HG03558 (cell line): Measurements from ENCODE around the gene CES5A.
"Not testable (repeated sequence)": the region's sequence is repeated elsewhere in the genome, so short reads cannot be mapped to it uniquely, and the experiment has no call there.

Experiments used
- ATAC-seq: cut with Tn5 transposase; IDR thresholded peaks from one replicate; pipeline ENCODE4 v1.9.1; 2021; ENCODE audit warnings: moderate number of reproducible peaks; ENCODE audit not compliant: unreplicated experiment; ENCODE audit errors: extremely low read depth

Gene CES5A

DNA sequence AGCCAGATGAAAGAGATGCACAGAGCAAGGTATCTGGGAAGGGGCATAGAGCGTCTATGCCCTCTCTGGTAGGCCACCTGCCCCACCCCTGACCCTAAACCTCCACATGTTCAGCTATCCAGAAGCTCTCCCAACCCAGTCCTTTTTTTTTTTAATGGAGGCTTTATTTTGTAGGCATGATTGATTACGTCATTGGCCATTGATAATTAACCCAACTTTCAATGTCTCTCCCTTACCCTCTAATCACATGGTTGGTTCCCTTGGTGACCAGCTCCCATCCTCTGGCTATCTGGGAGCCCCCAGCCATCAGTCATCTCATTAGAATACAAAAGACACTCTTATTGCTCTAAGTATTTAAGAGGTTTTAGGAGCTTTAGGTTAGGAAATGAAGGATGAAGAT lies 14.3 kb upstream of the CES5A start:
- no peak for ATAC-seq

DNA sequence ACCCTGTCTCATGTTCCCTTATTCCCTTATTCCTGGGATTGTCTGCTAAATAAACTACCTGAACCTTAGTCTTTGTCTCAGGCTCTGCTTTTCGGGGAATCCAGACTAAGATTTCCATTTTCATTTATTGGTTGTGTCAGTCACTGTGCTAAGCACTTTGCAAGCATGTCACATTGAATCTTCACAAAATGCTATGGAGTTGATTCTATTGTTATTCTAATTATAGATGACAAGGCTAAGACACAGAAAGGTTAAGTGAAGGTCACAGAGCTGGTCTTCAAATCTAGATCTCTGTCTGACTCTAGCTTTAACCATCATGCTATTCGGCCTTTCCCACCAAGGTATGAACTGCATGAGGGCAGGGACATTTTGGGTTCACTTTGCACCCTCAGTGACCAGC lies 13.4 kb upstream of the CES5A start:
- no peak for ATAC-seq

DNA sequence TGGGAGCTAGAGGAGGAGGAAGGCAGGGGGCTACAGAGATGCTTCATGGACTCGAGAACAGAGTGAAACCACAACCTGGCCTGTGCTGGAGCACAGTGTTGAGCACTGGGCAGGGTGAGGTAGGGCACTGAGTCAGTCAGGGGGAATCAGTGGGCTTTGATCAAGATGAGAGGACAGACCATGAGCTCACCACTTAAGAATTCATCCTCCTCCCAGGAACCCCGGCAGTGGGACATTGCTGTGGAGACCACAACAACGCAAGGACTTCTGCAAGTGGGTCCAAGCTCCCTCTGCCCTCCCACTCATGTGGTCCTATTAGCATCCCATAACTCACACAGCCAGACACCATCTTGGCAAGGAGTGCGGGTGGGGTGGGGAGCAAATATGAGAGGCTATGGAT lies 1.7 kb upstream of the CES5A start:
- no peak for ATAC-seq

GRCh38 chr16:55873122-55873521 lies 2.1 kb downstream of the CES5A start:
- ATAC-seq, result no peak

DNA sequence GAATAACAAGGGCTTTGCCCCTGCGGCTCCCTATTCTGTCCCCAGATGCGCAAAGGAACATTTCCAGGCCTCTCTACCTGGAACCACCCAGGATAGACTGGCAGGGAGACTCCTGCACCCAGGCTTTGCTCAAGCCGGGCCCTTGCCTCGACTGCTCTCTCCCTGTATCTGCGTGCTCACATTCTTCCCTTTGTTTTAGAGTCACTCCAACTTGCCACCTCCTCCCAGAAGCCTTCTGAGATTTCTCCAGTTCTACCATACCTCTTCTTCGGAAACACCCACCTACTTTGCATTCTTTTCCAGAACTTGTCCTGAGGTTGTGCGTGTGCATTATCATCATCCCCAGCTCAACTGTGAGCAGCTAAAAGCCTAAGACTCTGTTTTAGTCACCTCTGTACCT lies 3.0 kb downstream of the CES5A start:
- no peak for ATAC-seq

DNA sequence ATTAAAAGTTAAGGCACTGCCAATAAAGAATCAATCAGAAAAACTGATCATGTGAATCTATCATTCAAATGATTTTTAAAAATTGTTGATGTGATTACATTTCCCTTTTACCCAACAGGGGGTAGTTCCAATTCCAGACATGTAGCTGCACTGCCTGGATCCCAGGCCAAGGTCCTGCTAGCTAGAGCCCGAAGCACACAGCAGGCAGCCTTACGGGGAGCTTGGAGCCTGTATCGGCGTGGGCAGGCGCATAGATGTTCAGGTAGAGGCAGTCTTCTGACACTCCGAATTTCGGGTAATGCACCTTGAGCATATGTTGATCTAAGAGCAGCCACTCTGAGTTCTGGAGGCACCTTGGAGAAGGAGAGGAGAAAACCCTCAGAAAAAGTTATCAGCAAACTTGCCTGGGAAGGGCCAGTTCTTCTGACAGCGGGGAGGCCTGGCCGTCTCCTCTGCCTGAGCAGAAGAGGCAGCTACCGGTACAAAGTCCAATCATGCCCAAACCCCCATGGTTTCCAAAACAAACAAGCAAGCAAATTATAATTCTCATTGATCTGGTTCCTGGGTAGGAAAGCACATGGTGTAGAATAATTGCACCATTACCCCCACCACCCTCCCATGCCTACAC lies 3.6 kb downstream of the CES5A start:
- ATAC-seq, result no peak

GRCh38 chr16:55868980-55869379 lies 6.2 kb downstream of the CES5A start:
- no peak for ATAC-seq

- ATAC-seq, result no peak
These were observed 7.0 kb downstream of the CES5A start for GRCh38 chr16:55868137-55868536.

DNA sequence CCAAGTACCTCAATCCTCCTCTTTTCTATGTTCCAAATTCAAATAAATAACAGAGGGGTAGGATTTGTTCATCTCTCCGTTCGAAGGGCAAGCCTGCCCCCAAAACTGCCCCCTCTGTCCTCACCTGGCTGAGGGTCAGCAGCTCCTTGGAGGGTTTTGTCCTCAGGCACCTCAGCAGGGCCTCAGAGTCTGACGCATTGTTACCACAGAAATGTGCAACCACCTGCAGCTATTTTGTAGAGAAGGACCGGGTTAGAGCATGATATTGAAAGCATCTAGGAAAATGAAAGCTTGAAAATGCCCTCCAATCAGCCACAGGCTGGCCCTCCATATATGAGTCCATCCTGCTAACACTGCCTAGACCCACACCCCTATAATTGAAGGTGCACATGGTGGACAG lies 13.9 kb downstream of the CES5A start:
- ATAC-seq, result no peak

DNA sequence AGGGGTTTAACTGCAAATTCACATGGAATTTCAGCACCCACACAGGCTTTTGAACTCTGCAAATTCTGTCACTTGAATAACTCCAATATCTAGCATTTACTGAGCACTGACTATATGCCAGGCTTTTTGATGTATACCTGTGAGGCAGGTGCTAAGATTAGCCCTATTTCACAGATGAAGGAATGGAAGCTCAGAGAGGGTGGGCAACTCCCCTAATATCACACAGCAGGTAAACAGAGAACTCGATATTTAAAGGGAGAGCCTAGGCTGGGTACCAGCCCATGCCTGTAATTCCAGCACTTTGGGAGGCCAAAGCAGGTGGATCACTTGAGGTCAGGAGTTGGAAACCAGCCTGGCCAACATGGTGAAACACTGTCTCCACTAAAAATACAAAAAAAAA lies 17.5 kb downstream of the CES5A start:
- not testable (repeated sequence) for ATAC-seq

DNA sequence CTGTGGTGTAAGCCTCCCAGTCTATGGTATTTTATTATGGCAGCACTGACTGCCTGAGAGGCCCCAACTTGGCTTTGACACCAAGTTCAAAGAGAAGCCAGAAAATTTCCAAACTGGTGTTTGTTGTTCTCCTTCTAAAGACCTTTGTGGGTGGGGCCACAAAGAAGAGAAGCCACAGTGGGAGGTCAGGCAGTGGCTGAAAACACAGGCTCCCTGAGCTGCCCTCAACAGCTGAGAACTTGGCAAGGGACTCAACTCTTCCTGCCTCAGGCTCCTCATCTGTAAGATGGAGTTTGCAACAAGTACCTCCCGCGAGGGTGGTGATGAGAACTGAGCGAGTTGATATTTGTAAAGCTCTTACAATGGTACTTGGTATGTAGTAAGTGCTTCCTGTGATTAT lies 18.2 kb downstream of the CES5A start:
- no peak for ATAC-seq

- ATAC-seq, result no peak
These were observed 22.1 kb downstream of the CES5A start for GRCh38 chr16:55853114-55853513.

GRCh38 chr16:55849536-55849935 lies 25.6 kb downstream of the CES5A start:
- no peak for ATAC-seq

DNA sequence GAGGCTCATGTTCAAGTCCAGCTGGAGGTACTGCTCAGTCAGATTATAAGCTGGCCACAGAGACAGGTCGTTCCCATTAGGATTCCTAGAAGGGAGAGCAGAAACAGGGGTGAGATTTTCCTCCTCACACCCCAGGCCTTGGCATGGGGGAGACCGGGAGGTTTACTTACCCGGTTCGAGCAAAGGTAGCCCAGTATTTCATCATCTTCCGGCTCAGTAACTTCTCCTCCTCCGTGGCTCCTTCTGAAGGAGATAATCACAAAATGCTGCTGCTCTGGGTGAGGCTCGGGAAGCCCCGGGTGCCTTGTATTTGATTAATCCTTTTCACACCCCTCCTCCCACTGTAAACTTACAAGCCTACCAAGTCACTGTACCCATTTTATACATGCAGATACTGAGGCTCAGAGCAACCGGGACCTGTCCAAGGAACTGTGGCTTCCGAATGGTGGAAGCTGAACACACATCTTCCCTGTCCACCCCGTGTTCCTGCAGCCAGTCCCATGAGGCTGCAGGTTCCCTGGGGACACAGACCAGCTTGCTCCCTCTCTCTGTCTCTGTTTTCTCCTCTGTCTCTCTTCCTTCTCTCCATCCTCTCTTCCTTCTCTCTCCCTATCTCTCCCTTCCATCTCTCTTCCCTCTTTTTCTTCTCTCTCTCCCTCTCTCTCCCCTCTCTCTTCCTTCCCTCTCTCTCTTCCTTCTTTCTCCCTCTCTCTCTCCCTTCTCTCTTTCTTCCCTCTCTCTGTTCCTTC lies 28.4 kb downstream of the CES5A start:
- ATAC-seq, result no peak

GRCh38 chr16:55843105-55843395 lies 32.1 kb downstream of the CES5A start:
- ATAC-seq, result no peak

GRCh38 chr16:55842369-55843104 lies 32.6 kb downstream of the CES5A start:
- no peak for ATAC-seq

- ATAC-seq, result no peak
These were observed 36.1 kb downstream of the CES5A start for GRCh38 chr16:55839115-55839514.

- no peak for ATAC-seq
These were observed 39.0 kb downstream of the CES5A start for GRCh38 chr16:55836158-55836611.

- no peak for ATAC-seq
These were observed 39.6 kb downstream of the CES5A start for GRCh38 chr16:55835581-55835980.

DNA sequence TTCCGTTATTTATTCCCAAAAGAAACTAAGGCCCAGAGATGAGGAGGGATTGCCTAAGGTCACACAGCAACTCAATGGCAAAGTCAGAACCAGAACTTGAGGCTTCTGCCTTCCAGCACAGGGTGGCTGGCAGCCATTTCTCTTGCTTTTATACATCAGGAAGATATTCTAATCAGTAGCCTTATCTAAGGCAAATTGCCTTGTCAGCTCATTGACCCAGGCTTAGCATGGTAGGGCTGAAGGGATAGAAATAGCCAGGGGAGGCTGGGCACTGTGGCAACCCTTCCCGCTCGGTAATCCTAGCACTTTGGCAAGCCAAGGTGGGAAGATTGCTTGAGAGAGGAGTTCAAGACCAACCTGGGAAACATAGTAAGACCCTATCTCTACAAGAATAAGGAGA lies 40.0 kb downstream of the CES5A start:
- ATAC-seq, result not testable (repeated sequence)

DNA sequence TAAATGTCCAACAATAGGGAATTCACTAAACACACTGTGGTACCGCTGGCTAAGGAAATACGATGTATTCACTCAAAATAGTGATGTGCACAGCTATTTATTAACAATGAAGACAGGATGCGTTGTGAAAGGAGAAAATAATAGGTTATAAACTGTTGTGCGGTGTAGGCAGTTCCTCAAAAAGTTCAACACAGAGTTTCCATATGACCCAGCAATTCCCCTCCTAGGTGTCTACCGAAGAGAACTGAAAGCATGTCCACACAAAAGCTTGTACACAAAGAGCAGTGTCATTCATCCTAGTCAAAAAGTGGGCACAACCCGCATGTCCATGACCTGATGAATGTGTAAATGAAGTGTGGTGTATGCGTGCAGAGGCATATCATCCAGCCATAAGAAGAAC lies 41.1 kb downstream of the CES5A start:
- no peak for ATAC-seq
